Stomach (tissue), 9 donors: ENCODE results near the gene FAM120B. TPM values are rescaled to one million over a fixed set of nuclear protein-coding genes. Genes with fewer than 3 reads are reported as not detected.

Experiments used
- DNase-seq, 2 donors: peaks; one replicate each; pipeline versions ENCODE4 v3.0.0 to v3.0.0-alpha.2; 2013 to 2019
- H3K27ac ChIP-seq, 5 donors: fragments of 200-600 bp in 4 of 5; sonication (generic) in 4 of 5; one replicate each; pipeline ENCODE4 v1.5.1; 2013 to 2019; ENCODE audit warnings: mild to moderate bottlenecking in 1 of 5, moderate library complexity in 1 of 5
- H3K27me3 ChIP-seq, 3 donors: fragments of 200-600 bp; sonication (generic); one replicate each; pipeline ENCODE4 v1.5.1; 2017 to 2019; ENCODE audit warnings: mixed run types in 1 of 3
- H3K36me3 ChIP-seq, 4 donors: fragments of 200-600 bp; sonication (generic); 1 replicate in 3 of 4; 2 replicates in 1 of 4; pipeline ENCODE4 v1.5.1; 2016 to 2019
- H3K4me1 ChIP-seq, 4 donors: fragments of 200-600 bp; sonication (generic); one replicate each; pipeline ENCODE4 v1.5.1; 2016 to 2019
- H3K4me3 ChIP-seq, 4 donors: fragments of 200-600 bp; sonication (generic) in 3 of 4; one replicate each; pipeline ENCODE4 v1.5.1; 2016 to 2019; ENCODE audit warnings: mild to moderate bottlenecking in 1 of 4
- H3K9me3 ChIP-seq, 4 donors: fragments of 200-600 bp; sonication (generic); one replicate each; pipeline ENCODE4 v1.5.1; 2016 to 2019
- CTCF ChIP-seq, 7 experiments: fragments of 450-650 bp in 4 of 7; fragments of 200-600 bp in 3 of 7; sonication (generic) in 3 of 7; IDR thresholded peaks; one replicate each; pipeline ENCODE4 v1.5.1; 2016 to 2019; ENCODE audit warnings: antibody characterized with exemption in 7 of 7, control low read depth in 2 of 7, mild to moderate bottlenecking in 1 of 7
- EP300 ChIP-seq: sonication (generic); formaldehyde crosslinking; IDR thresholded peaks from one replicate; pipeline ENCODE4 v1.6.1; 2017; ENCODE audit warnings: antibody characterized with exemption
- POLR2A ChIP-seq, 4 donors: fragments of 450-650 bp; IDR thresholded peaks; one replicate each; pipeline ENCODE4 v1.6.1; 2016; ENCODE audit warnings: antibody characterized with exemption in 4 of 4, control low read depth in 2 of 4, mild to moderate bottlenecking in 1 of 4, moderate library complexity in 1 of 4
- POLR2AphosphoS5 ChIP-seq, 3 donors: sonication (generic); formaldehyde crosslinking; IDR thresholded peaks; one replicate each; pipeline ENCODE4 v1.6.1; 2016; ENCODE audit warnings: antibody characterized with exemption in 3 of 3
- WGBS, 5 donors: extraction: QIAGEN DNeasy Blood & Tissue Kit in 3 of 5; methylation state at CpG; one replicate each; pipeline versions ENCODE4 v1.1.5 to v1.1.7; 2013 to 2018; 5-methylcytosine and 5-hydroxymethylcytosine counted together
- intact Hi-C: fragments of 100-400 bp; cut with DNase I; formaldehyde crosslinking; loops from one replicate; pipeline ENCODE4 v1.15.1; 2023; ENCODE audit warnings: low total_unique reads
- polyA plus RNA-seq, 3 donors: library from polyadenylated mRNA; stranded (reverse); fragments of 200-250 nt; gene quantifications; one replicate each; pipeline ENCODE4 v1.2.3, GENCODE V29; 2013
- total RNA-seq, 5 donors: library from RNA; depleted of rRNA; stranded (reverse); fragments of >200 nt; gene quantifications; one replicate each; pipeline versions ENCODE4 v1.1.0 to v1.2.3, GENCODE V29; 2014 to 2016
- donor health status: healthy with polysubstance abuse.
- donor health status: Bipolar disorder and iron deficiency.
- donor health status: healthy.

FAM120B gene
- total and polyA plus RNA-seq, 8 donors: 6.4 to 66.5 (median 27.3) TPM

- TF ChIP-seq POLR2A (IDR thresholded peaks at IDR 0.05) (no peak), POLR2AphosphoS5 (IDR thresholded peaks at IDR 0.05) (no peak), CTCF (IDR thresholded peaks at IDR 0.05) (no peak), EP300 (no peak)
- no peak for DNase-seq
- Histone ChIP-seq H3K9me3 (no peaks in the 10 kb centered on the region), H3K4me3 (no peak overlapping the region), H3K36me3 (peaks cover 0 to 25% (median 20%) of the 10 kb centered on the region in 4 donors), H3K27ac (no peak overlapping the region), H3K4me1 (no peaks in the 10 kb centered on the region), H3K27me3 (no peaks in the 10 kb centered on the region)
- intact Hi-C loops: no loop called here
- 87 to 93% (median 92%) methylated on average over 8 of the region's 8 CpGs for WGBS, 5 donors
These were observed 77.0 kb downstream of the FAM120B start for GRCh38 chr6:170383466-170384035.

GRCh38 chr6:170385506-170385905 is 78.9 kb downstream of the FAM120B start:
- DNase-seq: no peak
- no peaks in the 10 kb centered on the region for H3K27me3 ChIP-seq
- peaks cover 0 to 41% (median 37%) of the 10 kb centered on the region in 4 donors for H3K36me3 ChIP-seq
- TF ChIP-seq POLR2A (IDR thresholded peaks at IDR 0.05) (no peak), CTCF (IDR thresholded peaks at IDR 0.05) (no peak), POLR2AphosphoS5 (IDR thresholded peaks at IDR 0.05) (no peak), EP300 (no peak)
- H3K9me3 ChIP-seq: no peaks in the 10 kb centered on the region
- 89 to 96% (median 93%) methylated on average over 5 of the region's 5 CpGs for WGBS, 5 donors
- no peak overlapping the region for H3K27ac ChIP-seq
- intact Hi-C loops: no loop called here
- H3K4me3 ChIP-seq: no peak overlapping the region
- H3K4me1 ChIP-seq: peaks cover 0 to 12% (median 8%) of the 10 kb centered on the region in 4 donors

GRCh38 chr6:170388113-170388512 is 81.6 kb downstream of the FAM120B start:
- H3K36me3 ChIP-seq: peaks cover 14 to 67% (median 62%) of the 10 kb centered on the region in 4 donors
- TF ChIP-seq POLR2AphosphoS5 (IDR thresholded peaks at IDR 0.05) (no peak), EP300 (no peak)
- DNase-seq: no peak
- no peak overlapping the region for H3K27ac ChIP-seq
- intact Hi-C loops: no loop called here
- peaks cover 0 to 13% (median 8%) of the 10 kb centered on the region in 4 donors for H3K4me1 ChIP-seq
- WGBS, 5 donors: 80 to 91% (median 89%) methylated on average over 8 of the region's 8 CpGs
- H3K9me3 ChIP-seq: no peaks in the 10 kb centered on the region
- H3K27me3 ChIP-seq: no peaks in the 10 kb centered on the region
- H3K4me3 ChIP-seq: no peak overlapping the region

GRCh38 chr6:170393033-170393432 is 86.5 kb downstream of the FAM120B start:
- no peak for DNase-seq
- 87 to 97% (median 93%) methylated on average over 7 of the region's 7 CpGs for WGBS, 5 donors
- TF ChIP-seq POLR2A (IDR thresholded peaks at IDR 0.05) (no peak), CTCF (IDR thresholded peaks at IDR 0.05) (no peak), EP300 (no peak), POLR2AphosphoS5 (IDR thresholded peaks at IDR 0.05) (no peak)
- no peaks in the 10 kb centered on the region for H3K27me3 ChIP-seq
- no peak overlapping the region for H3K27ac ChIP-seq
- peaks cover 0 to 13% (median 8%) of the 10 kb centered on the region in 4 donors for H3K4me1 ChIP-seq
- peaks cover 48 to 100% (median 97%) of the 10 kb centered on the region in 4 donors for H3K36me3 ChIP-seq
- no peak overlapping the region for H3K4me3 ChIP-seq
- no peaks in the 10 kb centered on the region for H3K9me3 ChIP-seq
- intact Hi-C loops: no loop called here

GRCh38 chr6:170393807-170394399 is 87.3 kb downstream of the FAM120B start:
- Histone ChIP-seq H3K4me1 (peaks cover 0 to 13% (median 8%) of the 10 kb centered on the region in 4 donors), H3K36me3 (peaks cover 48 to 95% (median 90%) of the 10 kb centered on the region in 4 donors), H3K4me3 (no peak overlapping the region), H3K27me3 (no peaks in the 10 kb centered on the region), H3K9me3 (no peaks in the 10 kb centered on the region), H3K27ac (no peak overlapping the region)
- no peak for DNase-seq
- TF ChIP-seq CTCF (IDR thresholded peaks at IDR 0.05): no peak
- TF ChIP-seq EP300: no peak
- no peak for TF ChIP-seq POLR2AphosphoS5 (IDR thresholded peaks at IDR 0.05)
- no peak for TF ChIP-seq POLR2A (IDR thresholded peaks at IDR 0.05)
- intact Hi-C loops: no loop called here
- 86 to 98% (median 96%) methylated on average over 9 of the region's 9 CpGs for WGBS, 5 donors
